Measurements from ENCODE around the gene LCAT. TPM values are rescaled to one million over a fixed set of nuclear protein-coding genes. Genes with fewer than 3 reads are reported as not detected.

The LCAT gene
- total RNA-seq, 2 donors from 2014 or later, result 6.9 to 17.4 TPM

DNA sequence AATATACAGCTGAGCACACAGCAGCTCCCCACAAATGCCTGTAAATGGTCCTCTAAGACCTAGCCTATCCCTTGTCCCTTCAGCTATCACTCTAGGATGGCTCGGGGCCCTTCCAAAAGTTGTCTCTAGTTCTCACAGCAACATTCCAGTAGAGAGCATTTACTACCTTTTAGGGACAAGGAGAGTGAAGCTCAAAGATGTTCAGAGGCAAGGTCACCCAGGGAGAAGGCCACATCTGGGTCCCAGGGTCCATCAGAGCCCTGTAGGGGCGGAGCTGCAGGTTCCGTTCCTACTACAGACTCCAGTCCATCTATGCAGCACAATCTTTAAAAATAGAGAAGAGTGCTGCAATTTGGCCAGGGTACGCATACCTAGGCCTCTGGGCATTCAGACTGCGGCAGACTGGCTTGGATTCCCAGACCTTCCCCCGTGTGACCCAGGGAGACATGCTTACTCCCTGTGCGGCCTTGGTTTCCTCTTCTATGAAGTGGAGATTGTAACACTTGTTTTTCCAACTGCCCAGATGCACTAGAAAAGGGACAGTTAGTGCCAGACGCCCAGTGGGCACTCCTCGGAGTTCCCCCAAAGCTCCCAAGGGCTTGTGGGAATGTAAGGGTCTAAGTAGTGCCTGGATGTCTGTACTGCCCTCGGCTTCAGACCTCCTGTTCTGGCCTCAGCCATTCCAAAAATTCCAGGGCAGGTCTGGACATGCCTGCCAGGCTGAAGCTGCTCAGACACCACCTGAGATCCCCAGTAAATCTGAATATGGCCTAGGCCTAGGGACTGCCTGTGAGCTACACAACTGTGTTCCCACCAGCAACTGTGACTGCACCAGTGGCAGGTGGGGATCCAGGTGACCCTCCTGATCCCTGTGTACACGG lies 22.0 kb upstream of the LCAT start:
- TF ChIP-seq POLR2AphosphoS5 (IDR thresholded peaks at IDR 0.05), result no peak
- no peak for TF ChIP-seq CTCF (IDR thresholded peaks at IDR 0.05)
- no peak for TF ChIP-seq POLR2A (IDR thresholded peaks at IDR 0.05)
- peak overlapping the region; percentile 50 to 88 for H3K27ac ChIP-seq
- H3K4me3 ChIP-seq, result peak overlapping the region in 1 of 2 donors; percentile 78
- H3K27me3 ChIP-seq (replicated peaks; ENCODE audit: insufficient read depth), result no peaks in the 10 kb centered on the region
- no peaks in the 10 kb centered on the region for H3K9me3 ChIP-seq
- DNase-seq (ENCODE audit: low spot score), result no peak
- intact Hi-C loops (cut with DNase I), result no loop called here
- H3K36me3 ChIP-seq, result peaks cover 0 to 10% of the 10 kb centered on the region in 2 donors
- 47% methylated on average over 11 of the region's 11 CpGs for WGBS
- peaks cover 14% of the 10 kb centered on the region for H3K4me1 ChIP-seq (replicated peaks)

DNA sequence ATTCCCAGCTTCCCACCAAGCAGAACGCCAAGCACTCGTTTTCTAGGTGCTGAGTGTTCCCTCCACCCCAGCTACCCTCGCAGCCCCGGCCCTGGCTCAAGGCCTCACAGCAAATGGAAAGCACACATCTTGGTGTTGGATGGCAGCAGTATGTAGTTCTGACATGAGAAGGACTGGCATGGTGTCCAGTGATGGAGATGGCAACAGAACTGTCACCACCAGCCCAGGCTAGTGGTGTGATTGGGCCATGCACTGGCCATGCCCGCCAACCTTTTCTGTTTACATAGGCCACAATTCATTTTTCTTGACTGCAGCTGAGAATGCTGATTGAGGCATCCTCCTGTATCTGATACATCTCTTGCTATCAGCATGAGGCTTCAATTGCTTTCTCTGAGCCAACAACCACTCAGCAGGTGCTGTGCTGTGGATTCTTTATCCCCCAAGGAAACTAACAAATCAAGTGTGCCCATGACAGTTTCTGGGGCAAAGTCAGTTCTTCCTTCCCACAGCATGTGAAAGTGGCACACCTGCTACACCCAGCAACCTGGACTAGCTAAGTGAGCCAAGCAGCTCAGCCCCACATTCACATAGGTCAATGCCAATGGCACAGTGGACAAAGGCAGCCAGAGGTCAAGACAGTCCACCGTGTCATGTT lies 20.7 kb upstream of the LCAT start:
- H3K4me3 ChIP-seq, result no peak overlapping the region
- H3K4me1 ChIP-seq (replicated peaks), result peaks cover 14% of the 10 kb centered on the region

DNA sequence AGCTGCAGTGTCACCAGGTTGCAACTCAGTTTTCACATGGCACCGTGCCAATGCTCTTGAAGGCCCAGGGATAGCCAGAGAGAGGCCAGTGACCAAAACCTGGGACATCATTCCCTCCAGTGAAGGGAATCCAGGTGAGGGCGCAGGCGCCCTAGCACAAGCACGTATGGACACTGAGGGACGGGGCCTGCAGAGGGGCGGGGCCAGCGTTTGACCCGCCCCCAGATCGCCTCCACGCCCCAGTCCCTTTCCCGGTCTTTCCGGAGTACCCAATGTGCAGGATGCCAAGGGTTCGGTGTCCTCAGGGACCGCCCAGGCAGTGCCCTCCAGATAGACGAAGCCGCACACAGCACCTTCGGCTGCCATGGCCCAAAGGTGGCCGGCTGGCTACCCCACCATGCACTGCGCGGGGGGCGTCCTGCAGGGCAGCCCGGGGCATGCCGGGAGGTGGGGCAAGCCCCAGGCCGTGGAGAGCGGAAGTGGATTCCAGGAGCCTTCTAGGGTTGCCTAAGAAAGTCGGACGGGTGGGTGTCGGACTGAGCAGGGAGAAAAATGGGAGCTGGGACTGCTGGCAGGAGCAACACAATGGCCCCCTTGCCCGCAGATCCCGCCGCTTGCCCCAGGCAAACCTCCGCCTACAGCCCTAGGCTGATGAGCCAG lies 19.9 kb upstream of the LCAT start:
- Histone ChIP-seq H3K27me3 (replicated peaks; ENCODE audit: insufficient read depth) (no peaks in the 10 kb centered on the region), H3K4me1 (replicated peaks) (peaks cover 14% of the 10 kb centered on the region), H3K9me3 (no peaks in the 10 kb centered on the region), H3K27ac (no peak overlapping the region), H3K36me3 (peaks cover 0 to 10% of the 10 kb centered on the region in 2 donors), H3K4me3 (no peak overlapping the region)
- no peak for DNase-seq (ENCODE audit: low spot score)
- TF ChIP-seq POLR2AphosphoS5 (IDR thresholded peaks at IDR 0.05), result no peak
- no peak for TF ChIP-seq CTCF (IDR thresholded peaks at IDR 0.05)
- TF ChIP-seq POLR2A (IDR thresholded peaks at IDR 0.05), result no peak
- intact Hi-C loops (cut with DNase I), result no loop called here
- WGBS, result 71% methylated on average over 32 of the region's 32 CpGs

More for the DNA sequence above, 20.7 kb upstream of the LCAT start:
- no peak overlapping the region for H3K27ac ChIP-seq
- peaks cover 0 to 10% of the 10 kb centered on the region in 2 donors for H3K36me3 ChIP-seq
- no peaks in the 10 kb centered on the region for H3K27me3 ChIP-seq (replicated peaks; ENCODE audit: insufficient read depth)
- TF ChIP-seq POLR2AphosphoS5 (IDR thresholded peaks at IDR 0.05) (no peak), POLR2A (IDR thresholded peaks at IDR 0.05) (no peak), CTCF (IDR thresholded peaks at IDR 0.05) (no peak)
- intact Hi-C loops (cut with DNase I), result no loop called here
- 80% methylated on average over 6 of the region's 6 CpGs for WGBS
- H3K9me3 ChIP-seq, result no peaks in the 10 kb centered on the region
- DNase-seq (ENCODE audit: low spot score), result no peak

DNA sequence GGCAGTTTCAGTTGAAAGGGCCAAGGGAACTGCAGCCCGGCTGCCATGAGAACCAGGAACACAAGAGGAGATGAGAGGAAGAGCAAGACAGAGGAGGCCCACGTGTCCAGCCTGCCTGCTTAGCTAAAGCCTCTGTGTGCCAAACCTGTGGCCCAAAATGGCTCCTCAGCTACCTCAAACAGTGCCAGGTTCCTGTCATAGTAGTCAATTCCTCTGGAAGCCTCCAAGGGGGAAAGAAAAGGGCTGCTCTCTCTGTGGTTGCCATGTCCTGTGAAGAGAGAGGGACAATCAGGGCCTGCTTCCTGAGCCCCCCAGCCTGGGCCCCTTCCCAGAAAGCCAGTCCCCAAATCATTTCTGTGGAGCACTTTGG lies 19.4 kb upstream of the LCAT start:
- intact Hi-C loops (cut with DNase I), result no loop called here
- H3K36me3 ChIP-seq, result peaks cover 0 to 10% of the 10 kb centered on the region in 2 donors
- no peak for DNase-seq (ENCODE audit: low spot score)
- no peaks in the 10 kb centered on the region for H3K9me3 ChIP-seq
- H3K27me3 ChIP-seq (replicated peaks; ENCODE audit: insufficient read depth), result no peaks in the 10 kb centered on the region
- H3K4me3 ChIP-seq, result no peak overlapping the region
- TF ChIP-seq POLR2AphosphoS5 (IDR thresholded peaks at IDR 0.05) (no peak), CTCF (IDR thresholded peaks at IDR 0.05) (no peak), POLR2A (IDR thresholded peaks at IDR 0.05) (no peak)
- WGBS, result 59% methylated on average over 2 of the region's 2 CpGs
- H3K4me1 ChIP-seq (replicated peaks), result peaks cover 14% of the 10 kb centered on the region
- H3K27ac ChIP-seq, result no peak overlapping the region

All from prostate gland (tissue), 2 donors.